ENCODE measurements around the gene TSPAN33. TPM values are rescaled to one million over a fixed set of nuclear protein-coding genes. Genes with fewer than 3 reads are reported as not detected.
"Not testable (repeated sequence)": the region's sequence is repeated elsewhere in the genome, so short reads cannot be mapped to it uniquely, and the experiment has no call there.

The TSPAN33 gene, protein sequence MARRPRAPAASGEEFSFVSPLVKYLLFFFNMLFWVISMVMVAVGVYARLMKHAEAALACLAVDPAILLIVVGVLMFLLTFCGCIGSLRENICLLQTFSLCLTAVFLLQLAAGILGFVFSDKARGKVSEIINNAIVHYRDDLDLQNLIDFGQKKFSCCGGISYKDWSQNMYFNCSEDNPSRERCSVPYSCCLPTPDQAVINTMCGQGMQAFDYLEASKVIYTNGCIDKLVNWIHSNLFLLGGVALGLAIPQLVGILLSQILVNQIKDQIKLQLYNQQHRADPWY
- 1 to 10 TPM; 4.8 to 7.5 TPM for total RNA-seq
- long read RNA-seq, transcript TSPAN33-201 (8 exons, 1,863 nt) = major isoform, 12 of 15 reads
- long read RNA-seq, partial matches to known transcripts = 0 of 15 reads
- long read RNA-seq, other reads (novel, unspliced or antisense) = 3 of 15 reads

DNA sequence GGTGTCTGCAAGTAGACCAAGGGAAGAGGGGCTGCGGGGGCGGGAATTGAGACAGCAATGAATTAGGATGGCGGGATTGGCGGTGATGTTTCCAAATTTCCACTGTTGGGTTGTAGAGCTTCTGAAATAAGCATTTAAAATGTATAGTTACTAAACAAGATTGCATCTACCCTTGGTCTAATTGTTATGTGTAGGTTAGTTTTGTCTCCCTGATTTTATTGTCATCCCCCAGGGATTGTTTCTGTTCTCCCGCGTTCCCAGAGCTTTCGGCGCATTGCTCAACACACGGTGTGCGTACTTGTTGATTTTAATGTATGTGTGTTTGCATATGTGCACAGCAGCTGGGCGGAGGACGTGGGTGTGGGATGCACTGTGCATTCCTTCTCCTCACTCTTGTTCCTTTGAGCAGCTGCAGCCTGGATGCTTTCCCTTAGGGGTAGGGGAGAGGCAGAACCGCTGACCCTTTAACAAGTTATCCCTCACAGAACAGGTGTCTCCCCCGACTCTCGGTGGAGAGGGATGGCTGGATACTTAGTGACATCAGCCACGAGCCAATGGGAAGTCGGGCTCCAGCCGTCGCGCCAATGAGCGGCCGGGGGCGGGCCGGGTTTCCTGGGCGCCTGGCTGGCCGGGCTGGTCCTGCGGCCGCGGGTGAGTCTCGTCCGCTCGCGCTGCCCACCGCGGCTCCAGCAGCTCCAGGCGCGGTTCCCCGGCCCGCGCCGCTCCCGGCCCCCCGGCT is at the start of gene TSPAN33:
Gene TSPAN33 (plus strand): TSS at position 613 of the 739 bp plus-strand sequence. CDS start 274 bp downstream, outside the sequence.
- intact Hi-C loops (cut with DNase I, micrococcal nuclease) = no loop called here
- ATAC-seq = peak; percentile 99
- DNase-seq = peak; percentile 62 to 82

DNA sequence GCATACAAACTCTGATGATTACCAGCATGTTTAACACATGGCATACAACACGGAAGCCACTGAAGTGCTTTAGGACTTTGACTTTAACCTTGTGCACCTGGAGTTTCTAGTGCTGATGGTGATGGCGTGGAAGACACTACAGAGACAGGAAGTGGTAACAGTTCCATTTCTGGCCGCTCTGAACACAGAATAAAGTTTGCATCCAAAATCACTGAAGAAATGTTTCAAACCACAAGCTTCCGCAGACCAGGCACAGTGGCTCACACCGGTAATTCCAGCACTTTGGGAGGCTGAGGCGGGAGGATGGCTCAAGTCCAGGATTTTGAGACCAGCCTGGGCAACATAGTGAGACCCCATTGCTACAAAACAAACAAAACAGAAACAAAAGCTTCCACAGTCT is 49.2 kb upstream of the TSPAN33 start:
- DNase-seq (no peak), ATAC-seq (peak; percentile 66)
- intact Hi-C loops (cut with DNase I, micrococcal nuclease) = no loop called here

DNA sequence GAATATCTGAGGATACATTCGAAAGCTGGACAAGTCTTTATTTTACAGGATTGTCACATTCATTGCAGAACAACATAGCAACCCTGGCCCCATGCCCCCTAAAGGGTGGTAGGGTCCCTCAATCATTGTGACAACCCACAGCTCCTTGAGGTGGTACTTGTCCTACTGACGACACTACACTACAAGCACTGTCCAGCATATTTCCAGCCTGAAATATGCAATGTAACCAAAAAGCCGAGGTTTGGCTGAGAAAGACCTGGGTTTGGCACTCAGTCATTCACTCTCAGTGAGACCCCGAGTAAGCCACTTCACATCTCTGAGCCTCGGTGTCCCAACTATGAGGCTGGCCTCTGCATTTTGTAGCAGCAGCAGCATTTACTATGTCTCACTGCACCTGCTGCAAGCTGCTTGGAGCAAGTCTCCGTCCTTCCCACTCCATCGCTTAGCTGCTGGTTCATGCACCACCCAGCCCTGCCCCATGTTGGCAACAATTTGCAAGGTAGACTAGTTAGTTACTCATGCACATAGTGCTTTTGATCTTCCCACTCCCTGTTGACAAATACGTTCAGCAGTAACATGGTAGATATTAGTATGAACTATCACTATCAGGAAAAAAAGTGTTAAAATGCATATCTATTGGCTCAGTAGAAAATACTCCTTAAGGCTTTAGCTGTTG is 46.0 kb upstream of the TSPAN33 start:
- ATAC-seq (peak; percentile 47), DNase-seq (no peak)
- intact Hi-C loops (cut with DNase I, micrococcal nuclease) = no loop called here

DNA sequence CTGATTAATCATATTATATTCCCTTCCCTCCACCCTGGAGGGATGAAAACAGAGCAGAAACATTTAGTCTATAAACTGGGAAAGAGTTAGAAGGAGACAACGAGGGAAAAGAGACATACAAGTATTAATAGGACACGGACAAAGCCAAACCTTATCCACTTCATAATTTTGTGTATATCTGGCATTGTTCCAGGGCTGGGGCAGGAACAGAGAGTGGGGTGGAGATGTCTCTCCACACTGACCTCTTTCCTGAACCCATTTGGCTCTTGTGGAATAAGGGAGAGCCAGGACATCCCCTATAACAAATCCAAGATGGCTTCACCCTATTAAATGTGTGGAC is 43.7 kb upstream of the TSPAN33 start:
- intact Hi-C loops (cut with DNase I, micrococcal nuclease) = no loop called here
- ATAC-seq = peak; percentile 16
- no peak for DNase-seq

DNA sequence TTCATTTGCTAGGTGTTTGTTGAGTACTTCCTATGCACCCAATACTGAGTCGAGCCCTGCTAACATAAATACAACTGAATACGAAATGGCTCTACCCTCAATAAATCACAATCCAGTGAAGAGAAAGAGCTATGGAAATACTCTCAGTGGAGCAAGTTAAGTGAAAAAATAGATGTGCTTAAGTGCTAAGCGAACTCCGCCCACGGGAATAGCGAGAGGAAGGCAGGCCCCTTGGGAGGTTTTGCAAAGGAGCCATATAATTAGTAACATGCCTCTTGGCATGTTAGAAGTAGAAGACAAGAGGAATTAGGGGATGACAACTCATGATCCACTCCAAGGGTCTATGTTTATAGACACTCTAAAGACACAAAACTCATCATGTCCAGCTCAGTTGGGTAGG is 42.8 kb upstream of the TSPAN33 start:
- DNase-seq (no peak), ATAC-seq (no peak)
- intact Hi-C loops (cut with DNase I, micrococcal nuclease) = no loop called here

DNA sequence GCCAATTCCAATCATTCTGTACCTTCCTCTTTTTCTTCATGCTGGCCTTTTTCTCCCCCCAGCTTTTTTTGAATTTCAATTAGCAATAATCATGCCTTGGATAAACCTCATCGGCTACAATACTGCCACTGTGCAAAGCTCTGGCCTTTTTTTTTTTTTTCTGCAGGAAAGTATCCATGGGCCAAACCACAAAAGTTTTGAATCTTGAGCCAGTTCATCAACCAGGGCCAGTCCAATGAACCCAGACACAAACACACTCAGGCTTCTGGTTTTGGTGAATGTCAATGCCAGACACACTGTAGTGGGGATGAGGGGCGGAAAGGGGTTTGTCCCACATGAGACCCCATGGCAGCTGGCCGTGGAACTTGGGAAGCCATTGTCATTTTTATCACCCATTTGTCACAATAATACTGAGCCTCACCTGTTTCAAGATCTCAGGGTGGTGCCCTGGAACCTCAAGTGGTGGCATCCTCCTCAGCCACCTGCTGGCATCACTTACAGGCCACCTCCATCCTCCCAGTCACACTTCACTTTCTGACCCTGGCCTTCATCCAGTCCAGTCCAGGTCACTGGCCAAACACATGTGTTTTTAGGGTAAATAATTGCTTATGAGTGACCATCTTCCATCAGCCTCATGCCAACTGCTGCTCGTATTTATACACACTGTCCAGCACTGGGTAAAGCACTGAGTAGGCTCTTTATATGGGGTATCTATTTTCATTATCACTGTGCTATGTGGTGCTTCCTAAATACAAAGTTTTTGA is 40.8 kb upstream of the TSPAN33 start:
- DNase-seq = no peak
- intact Hi-C loops (cut with DNase I, micrococcal nuclease) = no loop called here
- no peak for ATAC-seq

DNA sequence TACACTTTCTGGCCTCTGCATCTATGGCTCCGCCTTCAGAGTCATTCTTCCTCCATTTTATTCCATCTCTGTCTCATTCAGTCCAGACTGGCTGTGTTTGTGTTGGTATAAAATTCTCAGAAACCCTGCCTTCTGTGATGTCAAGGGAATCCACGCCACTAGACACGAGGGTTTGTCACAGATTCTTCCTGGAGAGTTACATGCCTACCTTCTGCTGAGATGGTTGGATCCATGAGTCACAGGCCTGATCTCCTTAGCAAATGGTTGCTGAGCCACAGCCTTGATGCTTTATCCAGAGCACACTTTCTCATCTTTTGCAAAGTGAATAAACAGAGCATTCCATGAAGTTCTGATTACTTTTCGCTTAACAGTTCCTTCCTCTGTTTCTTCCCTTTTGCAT is 35.9 kb upstream of the TSPAN33 start:
- ATAC-seq (no peak), DNase-seq (no peak)
- intact Hi-C loops (cut with DNase I, micrococcal nuclease) = no loop called here

DNA sequence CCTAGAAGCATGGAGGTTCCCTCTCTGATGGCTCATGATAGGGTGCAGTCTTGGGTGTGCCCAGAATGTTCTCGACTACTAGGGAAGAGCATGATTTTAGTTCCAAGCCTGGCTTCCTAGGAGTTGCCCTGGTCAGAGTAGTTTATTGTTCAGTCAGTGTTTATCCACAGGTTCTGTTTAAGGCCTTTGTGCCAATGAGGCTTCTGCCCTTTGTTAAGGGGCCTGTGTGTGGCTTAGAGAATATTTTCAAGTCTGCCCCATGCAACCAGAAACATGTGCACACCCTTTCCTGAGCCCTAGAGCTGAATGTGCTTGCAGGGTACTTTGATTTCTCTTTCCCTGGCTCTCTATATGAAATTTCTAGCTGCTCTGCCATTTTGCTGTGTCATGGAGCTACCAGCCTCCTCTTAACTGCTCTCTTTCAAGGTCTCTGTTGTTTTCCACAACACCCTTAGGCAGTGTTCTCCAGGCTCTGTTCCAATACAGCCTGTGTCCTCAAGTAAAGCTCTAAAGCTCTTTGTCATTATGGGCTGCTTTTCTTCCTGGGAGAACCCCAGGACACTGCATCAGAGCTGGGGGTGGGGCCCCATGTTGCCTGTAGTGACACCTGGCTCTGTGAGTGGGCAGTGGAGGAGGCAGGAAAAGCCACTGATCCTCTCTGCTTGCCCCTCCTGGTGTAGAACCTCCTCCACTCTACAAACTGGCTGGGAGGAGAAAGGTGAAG is 34.1 kb upstream of the TSPAN33 start:
- intact Hi-C loops (cut with DNase I, micrococcal nuclease) = no loop called here
- ATAC-seq (peak; percentile 37), DNase-seq (no peak)

DNA sequence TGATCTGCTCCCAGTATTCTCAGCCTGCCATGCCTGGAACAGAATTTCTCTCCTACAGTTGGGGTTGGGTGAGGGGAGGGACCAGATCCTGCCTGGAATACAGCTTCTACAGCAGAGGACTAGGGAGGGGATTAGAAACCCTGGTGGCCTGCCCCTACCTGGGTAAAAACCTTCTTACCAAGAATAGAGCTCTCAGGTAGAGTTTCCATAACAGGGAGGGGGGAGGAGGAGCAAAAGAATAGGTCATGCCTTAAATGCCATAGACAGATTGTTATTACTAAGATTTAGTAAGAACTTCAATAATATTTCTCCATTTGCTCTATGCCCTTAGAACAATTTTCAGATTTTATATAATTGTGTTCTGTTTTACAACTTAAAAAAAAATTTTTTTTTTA is 33.5 kb upstream of the TSPAN33 start:
- no peak for ATAC-seq

DNA sequence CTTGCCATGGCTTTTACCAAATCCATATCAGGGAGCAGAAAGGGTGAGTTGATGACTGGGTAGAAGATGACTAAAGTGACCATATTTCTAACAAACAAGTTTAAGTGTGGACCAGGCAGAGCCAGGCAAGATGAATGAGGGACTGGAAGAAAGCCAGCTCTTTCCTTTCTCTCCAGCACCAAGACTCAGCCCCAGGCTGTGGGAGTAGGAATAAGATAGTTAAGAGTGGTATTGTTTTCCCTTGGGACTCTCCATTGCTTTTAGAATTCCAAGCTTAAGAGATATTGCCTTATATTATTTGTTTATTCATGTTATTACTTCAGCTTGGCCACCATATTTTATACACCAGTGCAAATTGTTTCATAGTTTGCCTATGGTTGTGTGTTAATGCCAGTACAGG is 28.8 kb upstream of the TSPAN33 start:
- ATAC-seq (no peak), DNase-seq (no peak)
- intact Hi-C loops (cut with DNase I, micrococcal nuclease) = no loop called here

More for the DNA sequence above, 33.5 kb upstream of the TSPAN33 start:
- intact Hi-C loops (cut with DNase I, micrococcal nuclease) = no loop called here
- DNase-seq = no peak

DNA sequence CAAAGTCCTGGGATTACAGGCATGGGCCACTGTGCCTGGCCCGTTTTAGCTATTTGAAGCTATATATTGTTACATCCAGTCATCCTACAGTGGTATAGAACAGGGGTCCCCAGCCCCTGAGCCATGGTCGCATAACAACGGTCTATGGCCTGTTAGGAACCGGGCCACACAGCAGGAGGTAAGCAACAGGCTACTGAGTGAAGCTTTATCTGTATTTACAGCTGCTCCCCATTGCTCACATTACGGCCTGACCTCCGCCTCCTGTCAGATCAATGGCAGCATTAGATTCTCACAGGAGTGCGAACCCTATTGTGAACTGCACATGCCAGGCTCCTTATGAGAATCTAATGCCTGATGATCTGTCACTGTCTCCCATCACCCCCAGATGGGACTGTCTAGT is 26.3 kb upstream of the TSPAN33 start:
- intact Hi-C loops (cut with DNase I, micrococcal nuclease) = no loop called here
- DNase-seq (no peak), ATAC-seq (no peak)

DNA sequence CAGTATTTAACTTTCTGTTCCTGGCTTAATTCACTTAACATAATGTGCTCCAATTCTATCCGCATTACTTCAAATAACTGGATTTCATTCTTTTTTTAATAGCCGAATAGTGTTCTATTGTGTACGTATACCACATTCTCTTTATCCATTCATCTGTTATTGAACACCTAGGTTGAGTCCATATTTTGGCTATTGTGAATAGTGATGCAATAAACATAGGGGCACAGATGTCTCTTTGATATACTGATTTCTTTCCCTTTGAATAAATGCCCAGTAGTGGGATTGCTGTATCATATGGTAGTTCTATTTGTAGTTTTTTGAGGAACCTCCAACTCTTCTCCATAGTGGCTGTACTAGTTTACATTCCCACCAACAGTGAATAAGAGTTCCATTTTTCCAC is 25.5 kb upstream of the TSPAN33 start:
- intact Hi-C loops (cut with DNase I, micrococcal nuclease) = no loop called here
- DNase-seq = no peak
- ATAC-seq = no peak

DNA sequence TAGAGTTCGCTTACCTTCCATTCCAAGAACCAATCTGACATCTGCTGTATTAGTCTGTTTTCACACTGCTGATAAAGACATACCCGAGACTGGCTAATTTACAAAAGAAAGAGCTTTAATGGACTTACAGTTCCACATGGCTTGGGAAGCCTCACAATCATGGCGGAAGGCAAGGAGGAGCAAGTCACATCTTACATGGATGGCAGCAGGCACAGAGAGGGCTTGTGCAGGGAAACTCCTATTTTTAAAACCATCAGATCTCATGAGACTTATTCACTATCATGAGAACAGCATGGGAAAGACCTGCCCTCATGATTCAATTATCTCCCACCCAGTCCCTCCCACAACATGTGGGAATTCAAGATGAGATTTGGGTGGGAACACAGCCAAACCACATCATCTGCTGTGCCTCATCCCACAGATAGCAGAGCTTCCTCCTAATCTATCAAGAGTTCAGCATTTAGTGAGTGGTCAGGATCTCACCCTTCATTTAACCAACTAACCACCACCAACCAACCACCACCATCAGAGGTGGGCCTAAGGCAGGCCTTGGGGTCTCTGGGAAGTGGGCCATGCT is 22.9 kb upstream of the TSPAN33 start:
- DNase-seq; ATAC-seq; intact Hi-C loops (cut with DNase I, micrococcal nuclease): not testable (repeated sequence)

DNA sequence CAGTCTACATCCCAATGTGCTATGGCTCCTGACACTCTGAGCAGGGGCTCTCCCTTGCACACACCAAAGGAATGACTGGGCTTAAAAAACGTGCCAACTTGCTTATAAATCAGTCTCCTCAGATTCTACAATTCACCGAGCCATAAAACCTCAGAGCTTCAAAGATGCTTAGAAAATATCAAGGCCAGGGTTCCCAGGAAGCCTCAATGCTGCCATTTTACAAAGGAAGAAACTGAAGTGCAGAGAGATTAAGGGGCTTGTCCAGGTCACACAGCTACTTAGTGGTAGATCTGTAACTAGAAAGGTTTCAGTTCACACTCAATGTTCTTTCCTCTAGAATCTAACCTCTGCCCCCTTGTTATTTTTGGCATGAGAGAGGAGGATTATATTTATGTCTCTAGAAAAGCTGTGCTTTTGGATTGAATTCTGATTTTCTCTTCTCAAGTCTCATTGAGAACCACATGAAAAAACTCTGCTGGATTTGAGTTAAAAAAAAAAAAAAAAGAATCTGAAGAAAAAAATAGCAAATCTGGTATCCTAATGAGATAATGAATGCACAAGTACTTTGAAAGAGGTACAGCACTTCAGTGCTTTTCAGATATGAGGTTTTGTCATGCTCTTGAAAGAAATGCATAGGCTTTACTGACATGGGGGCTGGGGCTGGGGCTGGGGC is 22.3 kb upstream of the TSPAN33 start:
- DNase-seq (no peak), ATAC-seq (no peak)
- intact Hi-C loops (cut with DNase I, micrococcal nuclease) = no loop called here

DNA sequence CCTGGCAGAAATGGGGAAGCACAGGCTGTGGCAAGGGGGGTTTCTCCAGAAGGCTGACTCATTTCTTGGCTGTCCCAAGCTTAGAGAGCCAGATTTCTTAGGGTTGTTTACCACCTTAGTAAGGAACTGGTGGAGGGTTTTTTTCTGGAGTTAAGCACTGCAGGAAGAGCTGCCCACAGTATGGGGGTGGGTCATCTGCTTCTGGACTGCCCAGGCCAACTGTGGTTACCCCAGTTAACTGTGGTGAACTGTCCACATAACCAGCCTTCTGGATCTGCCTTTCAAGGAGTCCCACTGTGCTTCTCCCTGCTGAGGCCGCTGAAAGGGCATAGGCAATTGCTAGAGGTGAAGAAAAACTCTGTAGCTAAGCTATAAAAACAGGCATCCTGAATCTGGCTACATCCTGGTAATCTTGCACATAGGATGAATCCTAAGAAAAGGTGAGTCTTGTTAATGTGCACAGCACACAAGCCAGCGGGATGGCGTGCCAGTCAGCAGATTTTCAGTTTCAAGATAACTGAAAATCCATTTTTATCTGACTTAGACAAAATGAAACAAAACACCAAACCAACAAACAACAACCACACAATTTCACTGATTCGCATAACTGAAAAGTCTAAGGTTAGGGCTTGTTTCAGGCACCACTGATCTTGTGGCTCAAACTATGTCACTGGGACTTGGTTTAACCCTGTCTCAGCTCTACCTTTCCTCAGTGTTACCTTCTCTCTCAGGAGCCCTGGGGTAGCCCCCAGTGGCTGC is 21.6 kb upstream of the TSPAN33 start:
- DNase-seq (no peak), ATAC-seq (no peak)
- intact Hi-C loops (cut with DNase I, micrococcal nuclease) = no loop called here

DNA sequence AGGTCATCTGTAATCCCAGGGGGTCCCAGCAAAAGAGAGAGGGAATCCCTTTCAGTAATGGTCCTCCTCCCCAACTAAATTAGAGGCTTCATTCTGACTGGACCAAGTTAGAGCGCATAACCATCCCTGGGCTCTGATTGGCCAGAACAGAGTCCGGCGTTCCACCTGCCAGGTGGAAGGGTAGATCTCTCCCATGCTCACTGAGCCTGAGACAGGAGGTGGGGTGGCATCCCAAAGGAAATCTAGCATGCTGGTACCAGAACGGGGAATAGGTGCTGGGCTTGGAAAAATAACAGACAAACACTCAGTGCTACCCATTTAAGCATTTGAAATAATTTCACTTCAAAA is 21.0 kb upstream of the TSPAN33 start:
- ATAC-seq = no peak

DNA sequence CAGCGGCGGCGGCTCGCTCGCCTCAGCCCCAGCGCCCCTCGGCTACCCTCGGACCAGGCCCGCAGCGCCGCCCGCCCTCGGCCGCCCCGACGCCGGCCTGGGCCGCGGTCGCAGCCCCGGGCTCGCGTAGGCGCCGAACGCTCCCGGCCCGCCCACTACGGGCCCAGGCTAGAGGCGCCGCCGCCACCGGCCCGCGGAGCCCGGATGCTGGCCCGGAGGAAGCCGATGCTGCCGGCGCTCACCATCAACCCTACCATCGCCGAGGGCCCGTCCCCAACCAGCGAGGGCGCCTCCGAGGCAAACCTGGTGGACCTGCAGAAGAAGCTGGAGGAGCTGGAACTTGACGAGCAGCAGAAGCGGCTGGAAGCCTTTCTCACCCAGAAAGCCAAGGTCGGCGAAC is 18.2 kb upstream of the TSPAN33 start:
- ATAC-seq (no peak), DNase-seq (no peak)
- intact Hi-C loops (cut with DNase I, micrococcal nuclease) = no loop called here

More for the DNA sequence above, 21.0 kb upstream of the TSPAN33 start:
- no peak for DNase-seq
- intact Hi-C loops (cut with DNase I, micrococcal nuclease) = no loop called here
